Esophagus muscularis mucosa (tissue), 4 donors: Measurements from ENCODE around the gene SSC5D.

Experiments used
- EP300 ChIP-seq: sonication (generic); formaldehyde crosslinking; IDR thresholded peaks from one replicate; pipeline ENCODE4 v1.6.1; 2017; ENCODE audit warnings: antibody characterized with exemption
- POLR2A ChIP-seq: fragments of 450-650 bp; IDR thresholded peaks from one replicate; pipeline ENCODE4 v1.6.1; 2017; ENCODE audit warnings: antibody characterized with exemption, moderate library complexity, mild to moderate bottlenecking, low read depth
- POLR2AphosphoS5 ChIP-seq, 2 donors: sonication (generic); formaldehyde crosslinking; IDR thresholded peaks; one replicate each; pipeline ENCODE4 v1.6.1; 2017; ENCODE audit warnings: antibody characterized with exemption in 2 of 2
- TF ChIP-seq, protein P1 (sequence below), 3 experiments: fragments of 200-600 bp in 2 of 3; fragments of 450-650 bp in 1 of 3; sonication (generic) in 2 of 3; IDR thresholded peaks; one replicate each; pipeline ENCODE4 v1.5.1; 2017 to 2019; ENCODE audit warnings: antibody characterized with exemption in 3 of 3, mild to moderate bottlenecking in 2 of 3, moderate library complexity in 1 of 3

DNA sequence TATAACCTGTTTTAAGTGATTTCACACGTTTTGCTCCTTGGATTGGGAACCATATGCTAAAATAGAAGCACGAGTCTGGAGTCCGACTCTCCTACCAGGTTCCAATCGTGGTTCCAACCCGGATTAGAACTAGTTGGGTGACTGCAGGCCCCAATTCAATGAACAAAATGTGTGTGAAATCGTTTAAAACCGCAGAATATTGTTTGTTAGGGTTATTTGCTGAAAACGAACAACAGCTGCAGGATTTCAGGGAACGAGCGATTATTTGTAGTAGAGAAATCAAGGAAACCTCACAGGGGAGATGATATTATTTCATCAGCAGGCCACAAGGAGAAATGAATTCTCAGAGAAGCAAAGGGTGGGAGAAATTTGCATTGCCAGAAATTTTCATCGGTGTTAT lies 16.7 kb downstream of the SSC5D start:
- TF ChIP-seq, protein P1, sequence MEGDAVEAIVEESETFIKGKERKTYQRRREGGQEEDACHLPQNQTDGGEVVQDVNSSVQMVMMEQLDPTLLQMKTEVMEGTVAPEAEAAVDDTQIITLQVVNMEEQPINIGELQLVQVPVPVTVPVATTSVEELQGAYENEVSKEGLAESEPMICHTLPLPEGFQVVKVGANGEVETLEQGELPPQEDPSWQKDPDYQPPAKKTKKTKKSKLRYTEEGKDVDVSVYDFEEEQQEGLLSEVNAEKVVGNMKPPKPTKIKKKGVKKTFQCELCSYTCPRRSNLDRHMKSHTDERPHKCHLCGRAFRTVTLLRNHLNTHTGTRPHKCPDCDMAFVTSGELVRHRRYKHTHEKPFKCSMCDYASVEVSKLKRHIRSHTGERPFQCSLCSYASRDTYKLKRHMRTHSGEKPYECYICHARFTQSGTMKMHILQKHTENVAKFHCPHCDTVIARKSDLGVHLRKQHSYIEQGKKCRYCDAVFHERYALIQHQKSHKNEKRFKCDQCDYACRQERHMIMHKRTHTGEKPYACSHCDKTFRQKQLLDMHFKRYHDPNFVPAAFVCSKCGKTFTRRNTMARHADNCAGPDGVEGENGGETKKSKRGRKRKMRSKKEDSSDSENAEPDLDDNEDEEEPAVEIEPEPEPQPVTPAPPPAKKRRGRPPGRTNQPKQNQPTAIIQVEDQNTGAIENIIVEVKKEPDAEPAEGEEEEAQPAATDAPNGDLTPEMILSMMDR (IDR thresholded peaks at IDR 0.05) = no peak
- TF ChIP-seq EP300 (no peak), POLR2A (no peak), POLR2AphosphoS5 (IDR thresholded peaks at IDR 0.05) (no peak)
